Gastrocnemius medialis (tissue), 4 donors: ENCODE data around the gene TMTC1. TPM values are rescaled to one million over a fixed set of nuclear protein-coding genes. Genes with fewer than 3 reads are reported as not detected.

Source experiments
- ATAC-seq, 2 donors: fragments of 150-250 bp; one replicate each; pipeline ENCODE4 v1.9.1; 2016
- DNase-seq, 2 donors: peaks; one replicate each; pipeline ENCODE4 v3.0.0-alpha.2; 2019
- H3K27ac ChIP-seq, 4 donors: fragments of 200-600 bp; sonication (generic); 1 replicate in 1 of 4; 2 replicates in 3 of 4; pipeline ENCODE4 v1.5.1; 2016 to 2018; ENCODE audit warnings: mild to moderate bottlenecking in 2 of 4, moderate library complexity in 1 of 4
- H3K27me3 ChIP-seq, 3 donors: fragments of 200-600 bp; sonication (generic) in 2 of 3; 1 replicate in 1 of 3; 2 replicates in 2 of 3; pipeline versions ENCODE4 v1.5.1 to v1.6.0; 2016 to 2019; ENCODE audit warnings: mild to moderate bottlenecking in 1 of 3, moderate library complexity in 1 of 3
- H3K36me3 ChIP-seq, 2 donors: fragments of 200-600 bp; sonication (generic) in 1 of 2; one replicate each; pipeline ENCODE4 v1.5.1; 2017 to 2018
- H3K4me1 ChIP-seq, 2 donors: fragments of 200-600 bp; sonication (generic) in 1 of 2; one replicate each; pipeline ENCODE4 v1.5.1; 2016 to 2017; ENCODE audit warnings: mild to moderate bottlenecking in 2 of 2
- H3K4me3 ChIP-seq, 4 donors: fragments of 200-600 bp; sonication (generic) in 3 of 4; 1 replicate in 1 of 4; 2 replicates in 3 of 4; pipeline ENCODE4 v1.5.1; 2016 to 2019; ENCODE audit warnings: mild to moderate bottlenecking in 2 of 4
- H3K9me3 ChIP-seq, 3 donors: fragments of 200-600 bp; sonication (generic) in 2 of 3; 1 replicate in 1 of 3; 2 replicates in 2 of 3; pipeline ENCODE4 v1.5.1; 2016 to 2019
- POLR2A ChIP-seq, 2 donors: fragments of 450-650 bp; IDR thresholded peaks; one replicate each; pipeline ENCODE4 v1.6.1; 2017; ENCODE audit warnings: antibody characterized with exemption in 2 of 2, mild to moderate bottlenecking in 2 of 2, moderate library complexity in 2 of 2
- in situ Hi-C, 4 donors: fragments of 200-750 bp; cut with MboI; loops; one replicate each; pipeline versions ENCODE4 v1.15.0 to v1.8.0; 2017; ENCODE audit warnings: low sequenced_read_pairs in 4 of 4
- intact Hi-C: fragments of 100-400 bp; cut with DNase I; formaldehyde crosslinking; loops from one replicate; pipeline ENCODE4 v1.15.1; 2023; ENCODE audit warnings: low total_unique reads
- total RNA-seq, 4 donors: library from RNA; depleted of rRNA; stranded (reverse); fragments of >200 nt; gene quantifications; one replicate each; pipeline versions ENCODE4 v1.1.0 to v1.2.3, GENCODE V29; 2016
- TF ChIP-seq, protein P1 (sequence below), 5 experiments: fragments of 450-650 bp in 3 of 5; fragments of 200-600 bp in 2 of 5; sonication (generic) in 2 of 5; IDR thresholded peaks in 4 of 5; conservative IDR thresholded peaks in 1 of 5; 1 replicate in 4 of 5; 2 replicates in 1 of 5; pipeline ENCODE4 v1.5.1; 2016 to 2019; ENCODE audit warnings: antibody characterized with exemption in 5 of 5, mild to moderate bottlenecking in 3 of 5, moderate library complexity in 3 of 5

TMTC1 gene
- total RNA-seq, 4 donors from 2014 or later, result 38.5 to 83.5 (median 42.6) TPM

DNA sequence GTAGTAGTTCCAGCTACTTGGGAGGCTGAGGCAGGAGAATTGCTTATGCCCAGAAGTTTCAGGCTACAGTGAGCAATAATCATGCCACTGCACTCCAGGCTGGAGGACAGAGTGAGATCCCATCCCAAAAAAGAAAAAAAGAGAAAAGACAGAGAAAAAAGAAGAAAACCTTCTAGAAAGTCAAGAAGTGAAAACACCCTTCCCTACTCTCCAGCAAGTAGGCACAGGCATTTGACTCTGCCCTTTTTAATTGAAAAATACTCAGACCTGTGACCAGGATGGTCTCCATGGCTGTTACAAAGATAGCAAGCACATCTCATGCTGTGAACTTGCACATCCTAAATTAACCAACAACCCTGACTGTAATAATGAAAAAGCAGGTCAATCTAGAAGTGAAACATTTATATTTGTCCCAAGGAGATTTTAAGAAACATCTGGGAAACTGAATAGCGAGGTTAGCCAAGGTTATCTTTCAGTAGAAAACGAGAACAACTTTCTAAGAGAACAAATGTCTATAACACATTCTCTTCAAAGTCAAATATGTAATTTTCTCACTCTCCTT lies 2.0 kb downstream of the TMTC1 start:
- Histone ChIP-seq H3K4me1 (peaks cover 40 to 42% of the 10 kb centered on the region in 2 donors), H3K4me3 (peak overlapping the region; percentile 65 to 85 (median 74)), H3K36me3 (no peaks in the 10 kb centered on the region), H3K9me3 (no peaks in the 10 kb centered on the region), H3K27ac (peak overlapping the region; percentile 86 to 99 (median 97)), H3K27me3 (no peaks in the 10 kb centered on the region)
- no peak for TF ChIP-seq POLR2A (IDR thresholded peaks at IDR 0.05)
- TF ChIP-seq, protein P1, sequence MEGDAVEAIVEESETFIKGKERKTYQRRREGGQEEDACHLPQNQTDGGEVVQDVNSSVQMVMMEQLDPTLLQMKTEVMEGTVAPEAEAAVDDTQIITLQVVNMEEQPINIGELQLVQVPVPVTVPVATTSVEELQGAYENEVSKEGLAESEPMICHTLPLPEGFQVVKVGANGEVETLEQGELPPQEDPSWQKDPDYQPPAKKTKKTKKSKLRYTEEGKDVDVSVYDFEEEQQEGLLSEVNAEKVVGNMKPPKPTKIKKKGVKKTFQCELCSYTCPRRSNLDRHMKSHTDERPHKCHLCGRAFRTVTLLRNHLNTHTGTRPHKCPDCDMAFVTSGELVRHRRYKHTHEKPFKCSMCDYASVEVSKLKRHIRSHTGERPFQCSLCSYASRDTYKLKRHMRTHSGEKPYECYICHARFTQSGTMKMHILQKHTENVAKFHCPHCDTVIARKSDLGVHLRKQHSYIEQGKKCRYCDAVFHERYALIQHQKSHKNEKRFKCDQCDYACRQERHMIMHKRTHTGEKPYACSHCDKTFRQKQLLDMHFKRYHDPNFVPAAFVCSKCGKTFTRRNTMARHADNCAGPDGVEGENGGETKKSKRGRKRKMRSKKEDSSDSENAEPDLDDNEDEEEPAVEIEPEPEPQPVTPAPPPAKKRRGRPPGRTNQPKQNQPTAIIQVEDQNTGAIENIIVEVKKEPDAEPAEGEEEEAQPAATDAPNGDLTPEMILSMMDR (IDR thresholded peaks at IDR 0.05 in 4 of 5, conservative IDR thresholded peaks at IDR 0.05 in 1 of 5), result no peak
- DNase-seq (no peak), ATAC-seq (no peak)
- in situ Hi-C loops (loop anchor here in 1 of 4 donors (10.0 kb wide), 1 partner anchor 237 kb away; no protein-coding TSS in a partner anchor), intact Hi-C loops (loop anchor here (2.0 to 5.0 kb wide), 8 partner anchors 15 to 269 kb away; no protein-coding TSS in a partner anchor)

DNA sequence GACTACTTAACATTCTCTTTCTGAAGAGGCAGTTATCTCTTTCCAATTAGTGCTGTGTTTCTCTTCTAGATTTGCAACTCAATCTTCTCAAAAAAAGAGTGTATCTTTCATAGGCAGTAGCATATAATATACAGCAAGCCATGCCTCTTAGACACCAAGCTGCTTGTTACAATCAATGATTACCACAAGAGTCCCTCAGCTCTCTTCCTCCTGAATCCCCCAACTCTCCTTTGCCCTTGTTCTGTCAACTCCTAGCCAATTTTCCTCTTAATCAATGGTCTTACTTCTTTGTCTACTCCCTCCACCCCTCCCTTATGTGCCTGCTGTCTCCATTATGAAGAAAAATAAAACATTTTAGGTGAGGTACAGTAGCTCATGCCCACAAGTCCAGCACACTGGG lies 2.6 kb downstream of the TMTC1 start:
- no peak for DNase-seq
- no peaks in the 10 kb centered on the region for H3K36me3 ChIP-seq
- intact Hi-C loops (loop anchor here (5.0 kb wide), 4 partner anchors 39 to 269 kb away; no protein-coding TSS in a partner anchor), in situ Hi-C loops (loop anchor here in 1 of 4 donors (10.0 kb wide), 1 partner anchor 236 kb away; no protein-coding TSS in a partner anchor)
- no peak for ATAC-seq
- peak overlapping the region; percentile 86 to 99 (median 97) for H3K27ac ChIP-seq
- H3K4me3 ChIP-seq, result peak overlapping the region; percentile 65 to 85 (median 74)
- H3K9me3 ChIP-seq, result no peaks in the 10 kb centered on the region
- TF ChIP-seq, protein P1 (IDR thresholded peaks at IDR 0.05 in 4 of 5, conservative IDR thresholded peaks at IDR 0.05 in 1 of 5), result no peak
- no peaks in the 10 kb centered on the region for H3K27me3 ChIP-seq
- peaks cover 40 to 47% of the 10 kb centered on the region in 2 donors for H3K4me1 ChIP-seq

DNA sequence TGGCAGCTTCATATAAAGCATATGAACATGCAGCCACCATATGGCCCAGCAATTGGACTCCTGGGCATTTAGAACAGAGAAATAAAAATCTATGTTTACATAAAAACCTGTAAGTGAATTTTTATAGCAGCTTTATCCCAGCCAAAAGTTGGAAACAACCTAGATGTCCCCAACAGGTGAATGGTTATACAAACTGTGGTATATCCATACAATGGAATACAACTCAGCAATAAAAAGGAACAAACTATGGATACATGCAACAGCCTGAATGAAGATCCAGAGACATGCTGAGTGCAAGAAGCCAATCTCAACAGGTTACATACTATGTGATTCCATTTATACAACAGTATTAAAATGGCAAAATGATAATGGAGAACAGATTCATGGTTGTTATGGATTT lies 3.7 kb downstream of the TMTC1 start:
- Histone ChIP-seq H3K27ac (no peak overlapping the region), H3K27me3 (no peaks in the 10 kb centered on the region), H3K4me1 (peaks cover 40 to 47% of the 10 kb centered on the region in 2 donors), H3K9me3 (no peaks in the 10 kb centered on the region), H3K36me3 (no peaks in the 10 kb centered on the region), H3K4me3 (peak overlapping the region in 1 of 4 donors; percentile 85)
- intact Hi-C loops, result loop anchor here (5.0 kb wide), 4 partner anchors 38 to 268 kb away; no protein-coding TSS in a partner anchor
- TF ChIP-seq, protein P1 (IDR thresholded peaks at IDR 0.05 in 4 of 5, conservative IDR thresholded peaks at IDR 0.05 in 1 of 5), result no peak
- TF ChIP-seq POLR2A (IDR thresholded peaks at IDR 0.05), result no peak
- in situ Hi-C loops, result loop anchor here in 1 of 4 donors (10.0 kb wide), 1 partner anchor 235 kb away; no protein-coding TSS in a partner anchor
- DNase-seq (no peak), ATAC-seq (no peak)

DNA sequence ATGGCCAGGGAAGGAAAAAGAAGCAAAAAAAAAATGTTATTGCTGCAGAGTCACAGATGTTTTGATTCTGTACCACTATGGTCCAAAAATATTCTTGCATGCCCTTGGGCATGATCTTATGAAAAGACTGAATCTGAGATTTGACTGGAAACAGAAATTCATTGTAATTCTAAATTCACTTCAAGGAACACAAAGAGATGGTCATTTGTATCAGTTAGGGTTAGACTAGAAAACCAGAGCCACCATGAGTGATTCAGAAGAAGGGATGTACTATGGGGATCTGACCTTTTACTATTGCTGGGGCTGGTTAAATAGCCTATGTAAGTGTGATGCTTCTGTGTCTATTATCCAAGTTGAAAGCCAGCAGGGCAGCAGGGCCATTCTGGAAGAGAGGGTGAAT lies 5.2 kb downstream of the TMTC1 start:
- intact Hi-C loops, result no loop called here

More for the DNA sequence above, 5.2 kb downstream of the TMTC1 start:
- ATAC-seq (no peak), DNase-seq (no peak)
- TF ChIP-seq, protein P1 (IDR thresholded peaks at IDR 0.05 in 4 of 5, conservative IDR thresholded peaks at IDR 0.05 in 1 of 5), result no peak
- no peak for TF ChIP-seq POLR2A (IDR thresholded peaks at IDR 0.05)
- H3K27ac ChIP-seq, result no peak overlapping the region
- H3K36me3 ChIP-seq, result no peaks in the 10 kb centered on the region
- in situ Hi-C loops, result no loop called here
- no peaks in the 10 kb centered on the region for H3K9me3 ChIP-seq
- H3K27me3 ChIP-seq, result no peaks in the 10 kb centered on the region
- H3K4me1 ChIP-seq, result peaks cover 40 to 54% of the 10 kb centered on the region in 2 donors
- no peak overlapping the region for H3K4me3 ChIP-seq
